ENCODE data around the gene PAQR9. TPM values are rescaled to one million over a fixed set of nuclear protein-coding genes. Genes with fewer than 3 reads are reported as not detected.

Gene PAQR9
- total and polyA plus RNA-seq, 2 of the 13 experiments (the other 11 are each of a cell fraction or from before 2014, with no cell fraction given), result 3.7 to 10.3 TPM

- TF ChIP-seq TEAD3 (CRISPR knock-in tag; optimal IDR thresholded peaks at IDR 0.05; ENCODE audit: borderline replicate concordance), result peak; percentile 95
- no peak for TF ChIP-seq ZNF317 (CRISPR knock-in tag; IDR thresholded peaks at IDR 0.05)
- no peak for TF ChIP-seq ZNF234 (CRISPR knock-in tag; conservative IDR thresholded peaks at IDR 0.05)
- TF ChIP-seq BCL6 (CRISPR knock-in tag; IDR thresholded peaks at IDR 0.05), result peak; percentile 88
- TF ChIP-seq ZNF143 (CRISPR knock-in tag; IDR thresholded peaks at IDR 0.05), result no peak
- no peak for TF ChIP-seq MLLT10 (CRISPR knock-in tag; IDR thresholded peaks at IDR 0.05)
- TF ChIP-seq ZNF629 (CRISPR knock-in tag; conservative IDR thresholded peaks at IDR 0.05), result peak; percentile 14; the same call in 1 of the 2 replicates
- no peak for TF ChIP-seq ZNF33B (CRISPR knock-in tag; IDR thresholded peaks at IDR 0.05)
- peak; percentile 49; the same call in 1 of the 2 replicates for TF ChIP-seq JUND (CRISPR knock-in tag; IDR thresholded peaks at IDR 0.05)
- TF ChIP-seq SIX1 (CRISPR knock-in tag; IDR thresholded peaks at IDR 0.05; ENCODE audit: borderline replicate concordance), result peak; percentile 92
- TF ChIP-seq PLRG1 (conservative IDR thresholded peaks at IDR 0.05), result no peak
- TF ChIP-seq NRL (CRISPR knock-in tag; IDR thresholded peaks at IDR 0.05; ENCODE audit: borderline replicate concordance), result no peak
- TF ChIP-seq ZNF225 (CRISPR knock-in tag; IDR thresholded peaks at IDR 0.05), result no peak
- TF ChIP-seq FOXP1 (IDR thresholded peaks at IDR 0.05), result 0 out of 2 replicates have a peak, but pooled peaks have one; percentile 19
- TF ChIP-seq FOXP1 (CRISPR knock-in tag; IDR thresholded peaks at IDR 0.05), result peak; percentile 90
- no peak for TF ChIP-seq ZNF263 (CRISPR knock-in tag; IDR thresholded peaks at IDR 0.05)
- TF ChIP-seq NFYC (CRISPR knock-in tag; IDR thresholded peaks at IDR 0.05), result peak; percentile 69
- peak; percentile 35; the same call in 1 of the 2 replicates for TF ChIP-seq ZBTB21 (CRISPR knock-in tag; IDR thresholded peaks at IDR 0.05)
- TF ChIP-seq GTF3A (CRISPR knock-in tag; conservative IDR thresholded peaks at IDR 0.05), result no peak
- TF ChIP-seq ZNF10 (CRISPR knock-in tag; IDR thresholded peaks at IDR 0.05; ENCODE audit: borderline replicate concordance, low read depth), result no peak
- peak; percentile 94; the same call in 1 of the 2 replicates for TF ChIP-seq HMG20A (CRISPR knock-in tag; IDR thresholded peaks at IDR 0.05; ENCODE audit: borderline replicate concordance)
- TF ChIP-seq ARID2 (CRISPR knock-in tag; IDR thresholded peaks at IDR 0.05; ENCODE audit: borderline replicate concordance), result no peak
- TF ChIP-seq NR2F6 (IDR thresholded peaks at IDR 0.05), result peak; percentile 96
- peak; percentile 95 for TF ChIP-seq NR2F6 (CRISPR knock-in tag; IDR thresholded peaks at IDR 0.05)
- no peak for TF ChIP-seq BHLHE40 (IDR thresholded peaks at IDR 0.05; ENCODE audit: low read length)
- no peak for TF ChIP-seq SOX6 (IDR thresholded peaks at IDR 0.05)
- TF ChIP-seq SOX6 (CRISPR knock-in tag; IDR thresholded peaks at IDR 0.05), result peak; percentile 98
- TF ChIP-seq SP4 (CRISPR knock-in tag; IDR thresholded peaks at IDR 0.05), result no peak
- TF ChIP-seq ZNF44 (CRISPR knock-in tag; IDR thresholded peaks at IDR 0.05), result no peak
- no peak for TF ChIP-seq ZNF557 (CRISPR knock-in tag; IDR thresholded peaks at IDR 0.05)
- peak; percentile 45 for TF ChIP-seq ZNF430 (CRISPR knock-in tag; IDR thresholded peaks at IDR 0.05)
- TF ChIP-seq MTA3 (CRISPR knock-in tag; IDR thresholded peaks at IDR 0.05), result no peak
- no peak for TF ChIP-seq ZNF841 (CRISPR knock-in tag; IDR thresholded peaks at IDR 0.05; ENCODE audit: borderline replicate concordance)
- peak; percentile 90 for TF ChIP-seq GFI1 (CRISPR knock-in tag; IDR thresholded peaks at IDR 0.05; ENCODE audit: borderline replicate concordance)
- no peak for TF ChIP-seq U2AF1 (optimal IDR thresholded peaks at IDR 0.05; ENCODE audit: low read depth, low read length)
- peak; percentile 100 for TF ChIP-seq HNF4A (CRISPR knock-in tag; IDR thresholded peaks at IDR 0.05)
- TF ChIP-seq CCDC6 (CRISPR knock-in tag; IDR thresholded peaks at IDR 0.05), result peak; percentile 63; the same call in 1 of the 2 replicates
- TF ChIP-seq ARHGAP35 (CRISPR knock-in tag; IDR thresholded peaks at IDR 0.05; ENCODE audit: borderline replicate concordance), result no peak
Measured at GRCh38 chr3:142941373-142942123, 21.9 kb downstream of the PAQR9 start (continued).
